Parathyroid adenoma (tissue), 2 donors: ENCODE measurements around the gene PHTF2.
"Not testable (repeated sequence)": the region's sequence is repeated elsewhere in the genome, so short reads cannot be mapped to it uniquely, and the experiment has no call there.

Experiments used
- H2AFZ ChIP-seq: fragments of 300-600 bp; sonication (generic); one replicate; pipeline ENCODE4 v1.7.0; 2017; ENCODE audit warnings: antibody characterized with exemption, mild to moderate bottlenecking
- H3K27ac ChIP-seq: fragments of 300-600 bp; sonication (generic); one replicate; pipeline ENCODE4 v1.7.0; 2017
- H3K27me3 ChIP-seq: fragments of 300-600 bp; sonication (generic); one replicate; pipeline ENCODE4 v1.7.0; 2017; ENCODE audit warnings: low read length; ENCODE audit not compliant: control insufficient read depth, insufficient read depth
- H3K36me3 ChIP-seq: fragments of 300-600 bp; sonication (generic); one replicate; pipeline ENCODE4 v1.7.0; 2017; ENCODE audit warnings: low read length; ENCODE audit not compliant: control insufficient read depth, insufficient read depth
- H3K4me1 ChIP-seq: fragments of 300-600 bp; sonication (generic); one replicate; pipeline ENCODE4 v1.7.0; 2017; ENCODE audit warnings: control low read depth
- H3K4me2 ChIP-seq: fragments of 300-600 bp; sonication (generic); one replicate; pipeline ENCODE4 v1.7.0; 2017; ENCODE audit warnings: low read length
- H3K4me3 ChIP-seq: fragments of 300-600 bp; sonication (generic); one replicate; pipeline ENCODE4 v1.7.0; 2017; ENCODE audit warnings: low read depth, low read length
- H3K79me2 ChIP-seq: fragments of 300-600 bp; sonication (generic); one replicate; pipeline ENCODE4 v1.7.0; 2017; ENCODE audit warnings: control low read depth
- H3K9ac ChIP-seq: fragments of 300-600 bp; sonication (generic); one replicate; pipeline ENCODE4 v1.7.0; 2017; ENCODE audit warnings: mild to moderate bottlenecking
- H3K9me3 ChIP-seq: fragments of 300-600 bp; sonication (generic); one replicate; pipeline ENCODE4 v1.7.0; 2017; ENCODE audit warnings: low read length; ENCODE audit not compliant: control insufficient read depth
- TF ChIP-seq, protein P1 (sequence below): fragments of 300-600 bp; sonication (generic); IDR thresholded peaks from one replicate; pipeline ENCODE4 v1.7.0; 2017; ENCODE audit warnings: antibody characterized with exemption, mild to moderate bottlenecking
- donor health status: primary hyperparathyroidism.

Gene PHTF2

DNA sequence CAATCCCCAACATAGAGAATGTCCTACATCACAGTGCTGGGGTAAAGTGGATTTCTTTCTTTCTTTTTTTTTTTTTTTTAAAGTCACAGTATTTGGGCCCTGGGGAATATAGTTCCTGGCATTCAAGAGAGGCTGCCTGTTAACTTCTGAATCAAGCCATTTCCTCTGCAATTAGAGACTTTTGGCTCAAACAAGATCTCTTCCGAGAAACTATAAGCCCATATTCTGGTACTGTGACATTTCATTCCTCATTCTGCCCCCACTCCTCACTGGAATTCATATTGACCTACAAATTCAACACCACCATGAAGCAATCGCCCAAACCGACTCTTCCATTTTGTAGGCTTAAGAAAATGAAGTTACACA is 187.4 kb downstream of the PHTF2 start:
- no peak overlapping the region for H3K9ac ChIP-seq
- H3K27ac ChIP-seq = no peak overlapping the region

DNA sequence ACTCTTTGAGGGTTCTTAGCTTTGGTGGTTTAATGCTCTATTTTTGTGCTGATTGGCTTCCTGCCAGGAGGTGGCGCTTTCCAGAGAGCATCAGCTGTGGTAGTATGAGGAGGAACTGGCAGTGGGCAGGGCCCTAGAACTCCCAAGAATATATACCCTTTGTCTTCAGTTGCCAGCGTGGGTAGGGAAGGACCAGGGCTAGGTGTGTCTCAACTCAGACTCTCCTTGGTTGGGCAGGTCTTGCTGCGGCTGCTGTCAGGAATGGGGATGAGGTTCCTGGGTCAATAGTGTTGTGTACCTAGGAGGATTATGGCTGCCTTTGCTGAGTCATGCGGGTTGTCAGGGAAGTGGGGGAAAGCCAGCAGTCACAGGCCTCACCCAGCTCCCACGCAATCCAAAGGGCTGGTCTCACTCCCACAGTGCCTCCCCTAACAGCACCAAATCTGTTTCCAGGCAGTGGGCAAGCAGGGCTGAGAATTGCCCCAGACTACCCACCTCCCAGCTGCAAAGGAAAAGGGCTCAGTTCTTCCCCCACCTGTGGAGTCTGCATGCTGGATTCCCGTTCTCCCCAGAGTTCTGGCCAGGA is 191.5 kb downstream of the PHTF2 start:
- no peak overlapping the region for H3K4me2 ChIP-seq
- no peaks in the 10 kb centered on the region for H3K36me3 ChIP-seq
- H3K4me3 ChIP-seq = no peak overlapping the region
- no peaks in the 10 kb centered on the region for H3K9me3 ChIP-seq
- no peak overlapping the region for H2AFZ ChIP-seq
- H3K79me2 ChIP-seq = no peaks in the 10 kb centered on the region
- H3K27me3 ChIP-seq = no peaks in the 10 kb centered on the region
- H3K9ac ChIP-seq = no peak overlapping the region
- H3K4me1 ChIP-seq = no peaks in the 10 kb centered on the region
- TF ChIP-seq, protein P1, sequence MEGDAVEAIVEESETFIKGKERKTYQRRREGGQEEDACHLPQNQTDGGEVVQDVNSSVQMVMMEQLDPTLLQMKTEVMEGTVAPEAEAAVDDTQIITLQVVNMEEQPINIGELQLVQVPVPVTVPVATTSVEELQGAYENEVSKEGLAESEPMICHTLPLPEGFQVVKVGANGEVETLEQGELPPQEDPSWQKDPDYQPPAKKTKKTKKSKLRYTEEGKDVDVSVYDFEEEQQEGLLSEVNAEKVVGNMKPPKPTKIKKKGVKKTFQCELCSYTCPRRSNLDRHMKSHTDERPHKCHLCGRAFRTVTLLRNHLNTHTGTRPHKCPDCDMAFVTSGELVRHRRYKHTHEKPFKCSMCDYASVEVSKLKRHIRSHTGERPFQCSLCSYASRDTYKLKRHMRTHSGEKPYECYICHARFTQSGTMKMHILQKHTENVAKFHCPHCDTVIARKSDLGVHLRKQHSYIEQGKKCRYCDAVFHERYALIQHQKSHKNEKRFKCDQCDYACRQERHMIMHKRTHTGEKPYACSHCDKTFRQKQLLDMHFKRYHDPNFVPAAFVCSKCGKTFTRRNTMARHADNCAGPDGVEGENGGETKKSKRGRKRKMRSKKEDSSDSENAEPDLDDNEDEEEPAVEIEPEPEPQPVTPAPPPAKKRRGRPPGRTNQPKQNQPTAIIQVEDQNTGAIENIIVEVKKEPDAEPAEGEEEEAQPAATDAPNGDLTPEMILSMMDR = no peak
- no peak overlapping the region for H3K27ac ChIP-seq

More for the DNA sequence above, 187.4 kb downstream of the PHTF2 start:
- no peak overlapping the region for H3K4me2 ChIP-seq
- no peaks in the 10 kb centered on the region for H3K27me3 ChIP-seq
- H2AFZ ChIP-seq = no peak overlapping the region
- H3K79me2 ChIP-seq = no peaks in the 10 kb centered on the region
- TF ChIP-seq, protein P1 = no peak
- H3K4me3 ChIP-seq = no peak overlapping the region
- H3K9me3 ChIP-seq = no peaks in the 10 kb centered on the region
- no peaks in the 10 kb centered on the region for H3K36me3 ChIP-seq
- H3K4me1 ChIP-seq = peaks cover 2% of the 10 kb centered on the region

DNA sequence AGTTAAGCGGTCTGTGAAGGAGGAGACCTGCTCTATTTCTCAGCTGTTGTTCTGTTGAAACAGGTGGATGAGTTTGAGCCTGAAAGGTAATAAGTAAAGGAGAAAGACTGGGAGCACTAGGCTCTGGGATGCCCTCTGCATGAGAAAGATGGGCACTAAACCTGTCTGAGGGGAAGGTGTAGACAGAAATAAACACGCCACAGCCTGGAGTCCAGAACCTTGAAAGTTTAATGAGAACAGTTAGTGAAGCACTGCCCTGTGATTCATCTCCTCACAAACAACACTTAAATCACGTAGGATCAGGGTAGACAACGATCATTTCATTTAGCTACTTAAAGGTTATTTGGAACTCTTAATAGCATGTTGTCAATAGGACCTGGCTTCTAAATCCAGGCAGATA is 193.1 kb downstream of the PHTF2 start:
- Histone ChIP-seq H3K9me3 (no peaks in the 10 kb centered on the region), H3K9ac (no peak overlapping the region), H3K4me3 (no peak overlapping the region), H3K27ac (no peak overlapping the region), H2AFZ (no peak overlapping the region), H3K27me3 (no peaks in the 10 kb centered on the region), H3K4me2 (no peak overlapping the region), H3K36me3 (no peaks in the 10 kb centered on the region), H3K79me2 (no peaks in the 10 kb centered on the region), H3K4me1 (no peaks in the 10 kb centered on the region)
- TF ChIP-seq, protein P1 = no peak

DNA sequence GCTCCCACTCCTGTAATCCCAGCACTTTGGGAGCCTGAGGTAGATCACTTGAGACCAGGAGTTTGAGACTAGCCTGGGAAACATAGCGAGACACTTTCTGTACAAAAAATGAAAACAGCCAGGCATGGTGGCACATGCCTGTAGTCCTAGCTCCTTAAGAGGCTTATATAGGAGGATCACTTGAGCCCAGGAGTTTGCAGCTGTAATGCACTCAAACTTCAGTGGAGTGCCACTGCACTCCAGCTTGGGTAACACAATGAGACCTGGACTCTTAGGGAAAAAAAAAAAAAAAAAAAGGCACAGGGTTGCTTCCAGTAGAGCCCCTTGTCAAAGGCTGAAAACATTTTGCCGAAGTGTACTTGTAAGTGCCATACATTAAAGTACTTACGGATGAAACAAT is 195.3 kb downstream of the PHTF2 start:
- H3K36me3 ChIP-seq = no peaks in the 10 kb centered on the region
- H3K4me2 ChIP-seq = no peak overlapping the region
- no peak overlapping the region for H3K27ac ChIP-seq
- H3K79me2 ChIP-seq = no peaks in the 10 kb centered on the region
- no peak overlapping the region for H2AFZ ChIP-seq
- no peak overlapping the region for H3K4me3 ChIP-seq
- H3K9me3 ChIP-seq = no peaks in the 10 kb centered on the region
- no peaks in the 10 kb centered on the region for H3K27me3 ChIP-seq
- no peaks in the 10 kb centered on the region for H3K4me1 ChIP-seq
- no peak overlapping the region for H3K9ac ChIP-seq
- TF ChIP-seq, protein P1 = no peak

DNA sequence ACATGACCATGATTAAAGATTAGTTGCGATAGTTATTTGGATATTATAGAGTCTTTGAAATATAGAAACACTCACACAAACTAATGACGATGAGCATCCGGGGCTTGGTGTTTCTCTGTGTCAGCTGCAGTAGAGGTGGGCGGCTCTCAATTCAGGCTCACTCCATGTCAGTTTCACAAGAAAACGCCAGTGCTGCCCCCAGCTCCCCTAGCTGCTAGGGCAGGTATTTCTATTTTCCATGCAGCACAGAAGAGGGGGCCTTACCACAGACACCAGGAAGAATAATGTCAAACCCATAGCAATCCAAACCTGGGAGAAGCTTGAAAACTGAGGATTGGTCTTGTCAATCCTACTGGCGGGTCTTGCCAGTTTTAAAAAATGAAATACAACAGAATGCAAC is 197.1 kb downstream of the PHTF2 start:
- TF ChIP-seq, protein P1 = no peak
- no peaks in the 10 kb centered on the region for H3K4me1 ChIP-seq
- H3K27ac ChIP-seq = no peak overlapping the region
- no peaks in the 10 kb centered on the region for H3K27me3 ChIP-seq
- no peaks in the 10 kb centered on the region for H3K79me2 ChIP-seq
- H3K9ac ChIP-seq = no peak overlapping the region
- H3K9me3 ChIP-seq = no peaks in the 10 kb centered on the region
- no peak overlapping the region for H3K4me2 ChIP-seq
- H3K4me3 ChIP-seq = no peak overlapping the region
- no peaks in the 10 kb centered on the region for H3K36me3 ChIP-seq
- no peak overlapping the region for H2AFZ ChIP-seq

DNA sequence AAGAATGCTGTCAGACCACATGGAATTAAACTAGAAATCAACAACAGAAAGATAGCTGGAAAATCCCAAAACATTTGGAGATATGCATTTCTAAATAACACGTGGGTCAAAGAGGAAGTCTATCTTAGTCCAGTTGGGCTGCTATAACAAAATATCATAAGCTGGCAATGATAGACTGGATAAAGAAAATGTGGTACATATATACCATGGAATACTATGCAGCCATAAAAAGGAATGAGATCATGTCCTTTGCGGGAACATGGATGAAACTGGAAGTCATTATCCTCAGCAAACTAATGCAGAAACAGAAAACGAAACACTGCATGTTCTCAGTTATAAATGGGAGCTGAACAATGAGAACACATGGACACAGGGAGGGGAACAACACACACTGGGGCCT is 200.6 kb downstream of the PHTF2 start:
- H3K4me2 ChIP-seq, H3K4me3 ChIP-seq, H3K9me3 ChIP-seq, H3K79me2 ChIP-seq, H3K27ac ChIP-seq, H3K27me3 ChIP-seq, H3K9ac ChIP-seq, H3K36me3 ChIP-seq, H3K4me1 ChIP-seq, H2AFZ ChIP-seq: not testable (repeated sequence)
